ENCODE data around the gene ENPP6.

DNA sequence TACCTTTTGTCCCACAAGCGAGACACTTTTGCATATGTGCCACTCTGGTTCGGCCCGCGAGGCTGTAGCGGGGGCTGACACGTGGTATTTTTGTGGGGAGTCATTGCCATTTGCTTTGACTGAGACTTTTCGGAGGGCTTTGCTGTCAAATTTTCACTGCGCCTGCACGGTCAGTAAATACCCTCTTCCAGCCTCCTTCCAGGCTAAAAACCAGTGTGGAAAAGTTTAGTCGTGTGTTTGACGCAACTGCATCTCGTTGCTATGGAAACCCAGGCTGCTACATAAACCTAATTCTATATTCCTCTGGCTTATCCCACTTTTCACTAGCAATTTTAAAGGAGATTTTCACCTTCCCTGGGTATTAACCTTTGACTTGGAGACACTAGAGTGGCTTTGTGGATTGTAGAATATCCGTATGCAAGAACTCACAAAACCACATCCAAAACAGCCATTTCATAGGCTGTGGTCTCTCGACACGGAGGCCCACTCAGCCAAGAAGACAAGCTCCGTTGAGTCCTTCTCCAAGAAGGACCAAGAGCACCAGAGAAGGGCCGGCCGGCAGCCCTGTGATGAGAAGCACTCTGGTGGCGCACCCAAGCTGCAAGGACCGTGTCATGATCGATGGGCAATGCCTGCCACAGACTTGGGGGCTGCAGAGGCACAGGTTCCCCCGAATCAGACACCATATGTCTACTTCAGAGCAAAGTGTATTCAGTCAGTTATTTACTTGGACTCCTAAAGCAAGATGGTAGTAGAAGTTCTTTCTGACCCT, 38.4 kb upstream of the ENPP6 start:
- TF ChIP-seq ZNF10 (tag by site-specific recombination; IDR thresholded peaks at IDR 0.05) (no peak), ZNF776 (tag by site-specific recombination; IDR thresholded peaks at IDR 0.05; ENCODE audit: borderline replicate concordance) (no peak), ZNF114 (tag by site-specific recombination; IDR thresholded peaks at IDR 0.05) (no peak)
- TF ChIP-seq, protein P1, sequence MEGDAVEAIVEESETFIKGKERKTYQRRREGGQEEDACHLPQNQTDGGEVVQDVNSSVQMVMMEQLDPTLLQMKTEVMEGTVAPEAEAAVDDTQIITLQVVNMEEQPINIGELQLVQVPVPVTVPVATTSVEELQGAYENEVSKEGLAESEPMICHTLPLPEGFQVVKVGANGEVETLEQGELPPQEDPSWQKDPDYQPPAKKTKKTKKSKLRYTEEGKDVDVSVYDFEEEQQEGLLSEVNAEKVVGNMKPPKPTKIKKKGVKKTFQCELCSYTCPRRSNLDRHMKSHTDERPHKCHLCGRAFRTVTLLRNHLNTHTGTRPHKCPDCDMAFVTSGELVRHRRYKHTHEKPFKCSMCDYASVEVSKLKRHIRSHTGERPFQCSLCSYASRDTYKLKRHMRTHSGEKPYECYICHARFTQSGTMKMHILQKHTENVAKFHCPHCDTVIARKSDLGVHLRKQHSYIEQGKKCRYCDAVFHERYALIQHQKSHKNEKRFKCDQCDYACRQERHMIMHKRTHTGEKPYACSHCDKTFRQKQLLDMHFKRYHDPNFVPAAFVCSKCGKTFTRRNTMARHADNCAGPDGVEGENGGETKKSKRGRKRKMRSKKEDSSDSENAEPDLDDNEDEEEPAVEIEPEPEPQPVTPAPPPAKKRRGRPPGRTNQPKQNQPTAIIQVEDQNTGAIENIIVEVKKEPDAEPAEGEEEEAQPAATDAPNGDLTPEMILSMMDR (tag by site-specific recombination; IDR thresholded peaks at IDR 0.05) = no peak

Measured in HEK293 (cell line).